ENCODE data around the gene E2F2. TPM values are rescaled to one million over a fixed set of nuclear protein-coding genes. Genes with fewer than 3 reads are reported as not detected.

The E2F2 gene
- total RNA-seq, 1 donor from 2014 or later = 9.4 TPM

- peak; percentile 40 for TF ChIP-seq CTCF (conservative IDR thresholded peaks at IDR 0.05)
- Mint-ChIP-seq H3K27ac (peak overlapping the region; percentile 99), H3K36me3 (peaks cover 15% of the 10 kb centered on the region), H3K27me3 (peaks cover 8% of the 10 kb centered on the region), H3K4me3 (peak overlapping the region; percentile 94), H3K4me1 (ENCODE audit: unreplicated experiment) (peaks cover 49% of the 10 kb centered on the region), H3K9me3 (no peaks in the 10 kb centered on the region)
- peak; percentile 92 for DNase-seq (ENCODE audit: extremely low spot score, unreplicated experiment)
These were observed 23.6 kb upstream of the E2F2 start for GRCh38 chr1:23554481-23555269.

GRCh38 chr1:23554127-23554480 is 23.1 kb upstream of the E2F2 start:
- no peak for TF ChIP-seq CTCF (conservative IDR thresholded peaks at IDR 0.05)
- peak overlapping the region; percentile 93 for H3K27ac Mint-ChIP-seq
- H3K36me3 Mint-ChIP-seq = peaks cover 15% of the 10 kb centered on the region
- H3K27me3 Mint-ChIP-seq = peaks cover 8% of the 10 kb centered on the region
- no peaks in the 10 kb centered on the region for H3K9me3 Mint-ChIP-seq
- peaks cover 52% of the 10 kb centered on the region for H3K4me1 Mint-ChIP-seq (ENCODE audit: unreplicated experiment)
- H3K4me3 Mint-ChIP-seq = peak overlapping the region; percentile 85
- no peak for DNase-seq (ENCODE audit: extremely low spot score, unreplicated experiment)

- no peak for DNase-seq (ENCODE audit: extremely low spot score, unreplicated experiment)
- peaks cover 15% of the 10 kb centered on the region for H3K36me3 Mint-ChIP-seq
- H3K27me3 Mint-ChIP-seq = peaks cover 8% of the 10 kb centered on the region
- TF ChIP-seq CTCF (conservative IDR thresholded peaks at IDR 0.05) = no peak
- H3K4me1 Mint-ChIP-seq (ENCODE audit: unreplicated experiment) = peaks cover 55% of the 10 kb centered on the region
- no peaks in the 10 kb centered on the region for H3K9me3 Mint-ChIP-seq
- H3K27ac Mint-ChIP-seq = peak overlapping the region; percentile 93
- H3K4me3 Mint-ChIP-seq = peak overlapping the region; percentile 85
These were observed 22.4 kb upstream of the E2F2 start for GRCh38 chr1:23553231-23554126.

GRCh38 chr1:23551849-23552248 is 20.8 kb upstream of the E2F2 start:
- Mint-ChIP-seq H3K9me3 (no peaks in the 10 kb centered on the region), H3K4me1 (ENCODE audit: unreplicated experiment) (peaks cover 67% of the 10 kb centered on the region), H3K27ac (peak overlapping the region; percentile 56)

GRCh38 chr1:23548704-23549143 is 17.7 kb upstream of the E2F2 start:
- no peaks in the 10 kb centered on the region for H3K9me3 Mint-ChIP-seq
- no peak for DNase-seq (ENCODE audit: extremely low spot score, unreplicated experiment)
- no peak for TF ChIP-seq CTCF (conservative IDR thresholded peaks at IDR 0.05)
- no peak overlapping the region for H3K27ac Mint-ChIP-seq
- H3K36me3 Mint-ChIP-seq = no peaks in the 10 kb centered on the region
- no peaks in the 10 kb centered on the region for H3K27me3 Mint-ChIP-seq
- H3K4me3 Mint-ChIP-seq = no peak overlapping the region
- peaks cover 54% of the 10 kb centered on the region for H3K4me1 Mint-ChIP-seq (ENCODE audit: unreplicated experiment)

More at GRCh38 chr1:23551849-23552248, 20.8 kb upstream of the E2F2 start:
- H3K4me3 Mint-ChIP-seq = no peak overlapping the region
- TF ChIP-seq CTCF (conservative IDR thresholded peaks at IDR 0.05) = no peak
- no peak for DNase-seq (ENCODE audit: extremely low spot score, unreplicated experiment)
- H3K27me3 Mint-ChIP-seq = peaks cover 5% of the 10 kb centered on the region
- peaks cover 5% of the 10 kb centered on the region for H3K36me3 Mint-ChIP-seq
